SJCRH30 (cell line): ENCODE results near the gene CMIP. TPM values are rescaled to one million over a fixed set of nuclear protein-coding genes. Genes with fewer than 3 reads are reported as not detected.

Experiments used
- DNase-seq, 2 experiments: peaks; one replicate each; pipeline ENCODE4 v3.0.0-alpha.2; 2015 to 2020
- H3K27ac ChIP-seq: fragments of 250-450 bp; sonication (Bioruptor Pico); 2 replicates; pipeline ENCODE4 v1.5.1; 2020; ENCODE audit warnings: mild to moderate bottlenecking, moderate library complexity
- H3K27me3 ChIP-seq: fragments of 250-450 bp; sonication (Bioruptor Pico); 2 replicates; pipeline ENCODE4 v1.5.1; 2020; ENCODE audit warnings: mild to moderate bottlenecking, moderate library complexity
- H3K36me3 ChIP-seq: fragments of 250-450 bp; sonication (Bioruptor Pico); 2 replicates; pipeline ENCODE4 v1.5.1; 2020; ENCODE audit warnings: mild to moderate bottlenecking, moderate library complexity
- H3K4me1 ChIP-seq: fragments of 250-450 bp; sonication (Bioruptor Pico); 2 replicates; pipeline ENCODE4 v1.5.1; 2020; ENCODE audit warnings: mild to moderate bottlenecking, moderate library complexity
- H3K4me3 ChIP-seq: fragments of 250-450 bp; sonication (Bioruptor Pico); 2 replicates; pipeline ENCODE4 v1.5.1; 2020; ENCODE audit warnings: mild to moderate bottlenecking, moderate library complexity
- H3K9me3 ChIP-seq: fragments of 250-450 bp; sonication (Bioruptor Pico); replicated peaks from 2 replicates; pipeline ENCODE4 v1.5.1; 2020; ENCODE audit warnings: mild to moderate bottlenecking, moderate library complexity
- total RNA-seq: library from RNA; depleted of rRNA; stranded (reverse); fragments of >200 nt; shearing (Covaris generic); gene quantifications from 2 replicates; pipeline ENCODE4 v1.2.3, GENCODE V29; 2014

The CMIP gene
- total RNA-seq, 1 experiment from 2014 or later = 12.9 TPM

- Histone ChIP-seq H3K4me1 (no peaks in the 10 kb centered on the region), H3K9me3 (no peaks in the 10 kb centered on the region), H3K4me3 (no peak overlapping the region), H3K36me3 (no peaks in the 10 kb centered on the region), H3K27ac (no peak overlapping the region), H3K27me3 (no peaks in the 10 kb centered on the region)
- DNase-seq = no peak
These were observed 167.9 kb downstream of the CMIP start for GRCh38 chr16:81612351-81613163.

- H3K27ac ChIP-seq = no peak overlapping the region
- H3K27me3 ChIP-seq = no peaks in the 10 kb centered on the region
- no peaks in the 10 kb centered on the region for H3K9me3 ChIP-seq
- H3K4me1 ChIP-seq = no peaks in the 10 kb centered on the region
- no peak for DNase-seq
- H3K36me3 ChIP-seq = no peaks in the 10 kb centered on the region
- H3K4me3 ChIP-seq = no peak overlapping the region
These were observed 169.6 kb downstream of the CMIP start for GRCh38 chr16:81614171-81614570.

- no peak for DNase-seq
- no peaks in the 10 kb centered on the region for H3K4me1 ChIP-seq
- no peaks in the 10 kb centered on the region for H3K9me3 ChIP-seq
These were observed 170.2 kb downstream of the CMIP start for GRCh38 chr16:81614654-81615359.

GRCh38 chr16:81615411-81615810 lies 170.8 kb downstream of the CMIP start:
- H3K4me1 ChIP-seq = no peaks in the 10 kb centered on the region
- no peaks in the 10 kb centered on the region for H3K9me3 ChIP-seq
- no peaks in the 10 kb centered on the region for H3K36me3 ChIP-seq
- DNase-seq = no peak
- no peak overlapping the region for H3K4me3 ChIP-seq
- no peak overlapping the region for H3K27ac ChIP-seq
- no peaks in the 10 kb centered on the region for H3K27me3 ChIP-seq

More at GRCh38 chr16:81614654-81615359, 170.2 kb downstream of the CMIP start:
- Histone ChIP-seq H3K4me3 (no peak overlapping the region), H3K27me3 (no peaks in the 10 kb centered on the region), H3K27ac (no peak overlapping the region), H3K36me3 (no peaks in the 10 kb centered on the region)

GRCh38 chr16:81615833-81616232 lies 171.2 kb downstream of the CMIP start:
- no peaks in the 10 kb centered on the region for H3K36me3 ChIP-seq
- H3K9me3 ChIP-seq = no peaks in the 10 kb centered on the region
- H3K4me1 ChIP-seq = no peaks in the 10 kb centered on the region
- no peak overlapping the region for H3K27ac ChIP-seq
- no peak for DNase-seq
- H3K27me3 ChIP-seq = no peaks in the 10 kb centered on the region
- H3K4me3 ChIP-seq = no peak overlapping the region

GRCh38 chr16:81616321-81617020 lies 171.9 kb downstream of the CMIP start:
- Histone ChIP-seq H3K9me3 (no peaks in the 10 kb centered on the region), H3K4me3 (no peak overlapping the region), H3K36me3 (no peaks in the 10 kb centered on the region), H3K27ac (no peak overlapping the region), H3K4me1 (no peaks in the 10 kb centered on the region), H3K27me3 (no peaks in the 10 kb centered on the region)
- DNase-seq = no peak

GRCh38 chr16:81617021-81617346 lies 172.4 kb downstream of the CMIP start:
- DNase-seq = no peak
- H3K36me3 ChIP-seq = no peaks in the 10 kb centered on the region
- no peak overlapping the region for H3K4me3 ChIP-seq
- H3K4me1 ChIP-seq = no peaks in the 10 kb centered on the region
- no peak overlapping the region for H3K27ac ChIP-seq
- no peaks in the 10 kb centered on the region for H3K27me3 ChIP-seq
- H3K9me3 ChIP-seq = no peaks in the 10 kb centered on the region

GRCh38 chr16:81618187-81618586 lies 173.6 kb downstream of the CMIP start:
- Histone ChIP-seq H3K4me3 (no peak overlapping the region), H3K9me3 (no peaks in the 10 kb centered on the region), H3K4me1 (no peaks in the 10 kb centered on the region), H3K36me3 (no peaks in the 10 kb centered on the region), H3K27me3 (no peaks in the 10 kb centered on the region), H3K27ac (no peak overlapping the region)
- DNase-seq = no peak

GRCh38 chr16:81618661-81619060 lies 174.1 kb downstream of the CMIP start:
- no peak overlapping the region for H3K27ac ChIP-seq
- peaks cover 2% of the 10 kb centered on the region; the same call in 1 of the 2 replicates for H3K4me1 ChIP-seq
- H3K4me3 ChIP-seq = no peak overlapping the region
- DNase-seq = no peak
- H3K9me3 ChIP-seq = no peaks in the 10 kb centered on the region
- H3K27me3 ChIP-seq = no peaks in the 10 kb centered on the region
- no peaks in the 10 kb centered on the region for H3K36me3 ChIP-seq

GRCh38 chr16:81620029-81620428 lies 175.4 kb downstream of the CMIP start:
- Histone ChIP-seq H3K9me3 (no peaks in the 10 kb centered on the region), H3K27me3 (no peaks in the 10 kb centered on the region), H3K4me1 (peaks cover 4% of the 10 kb centered on the region; the same call in 1 of the 2 replicates), H3K4me3 (no peak overlapping the region), H3K36me3 (no peaks in the 10 kb centered on the region), H3K27ac (no peak overlapping the region)
- DNase-seq = no peak

- no peak overlapping the region for H3K4me3 ChIP-seq
- H3K4me1 ChIP-seq = peaks cover 4% of the 10 kb centered on the region; the same call in 1 of the 2 replicates
- H3K36me3 ChIP-seq = no peaks in the 10 kb centered on the region
- no peak for DNase-seq
- no peaks in the 10 kb centered on the region for H3K27me3 ChIP-seq
- H3K9me3 ChIP-seq = no peaks in the 10 kb centered on the region
- H3K27ac ChIP-seq = no peak overlapping the region
These were observed 176.2 kb downstream of the CMIP start for GRCh38 chr16:81620796-81621195.

- no peak overlapping the region for H3K4me3 ChIP-seq
These were observed 176.9 kb downstream of the CMIP start for GRCh38 chr16:81621496-81621895.

GRCh38 chr16:81623365-81624102 lies 178.9 kb downstream of the CMIP start:
- Histone ChIP-seq H3K4me1 (peaks cover 12% of the 10 kb centered on the region; the same call in 1 of the 2 replicates), H3K36me3 (no peaks in the 10 kb centered on the region), H3K9me3 (no peaks in the 10 kb centered on the region), H3K27me3 (no peaks in the 10 kb centered on the region), H3K27ac (no peak overlapping the region), H3K4me3 (no peak overlapping the region)
- DNase-seq = peak in 1 of 2 experiments; percentile 79

More at GRCh38 chr16:81621496-81621895, 176.9 kb downstream of the CMIP start:
- no peak for DNase-seq
- Histone ChIP-seq H3K27ac (no peak overlapping the region), H3K9me3 (no peaks in the 10 kb centered on the region), H3K27me3 (no peaks in the 10 kb centered on the region), H3K4me1 (peaks cover 4% of the 10 kb centered on the region; the same call in 1 of the 2 replicates), H3K36me3 (no peaks in the 10 kb centered on the region)

- no peak overlapping the region for H3K27ac ChIP-seq
These were observed 179.8 kb downstream of the CMIP start for GRCh38 chr16:81624403-81624759.

More at GRCh38 chr16:81624403-81624759, 179.8 kb downstream of the CMIP start:
- Histone ChIP-seq H3K4me1 (peaks cover 12% of the 10 kb centered on the region; the same call in 1 of the 2 replicates), H3K36me3 (no peaks in the 10 kb centered on the region), H3K27me3 (no peaks in the 10 kb centered on the region), H3K9me3 (no peaks in the 10 kb centered on the region), H3K4me3 (no peak overlapping the region)
- no peak for DNase-seq
